Mucosa of rectum (tissue), 2 donors: ENCODE data around the gene INPP4A.
"Not testable (repeated sequence)": the region's sequence is repeated elsewhere in the genome, so short reads cannot be mapped to it uniquely, and the experiment has no call there.

Experiments used
- H3K27ac ChIP-seq, 2 donors: one replicate each; pipeline ENCODE4 v1.7.0; 2013; ENCODE audit warnings: inconsistent platforms in 2 of 2, low read depth in 2 of 2, low read length in 2 of 2
- H3K27me3 ChIP-seq, 2 donors: one replicate each; pipeline ENCODE4 v1.7.0; 2013; ENCODE audit warnings: low read length in 2 of 2; ENCODE audit not compliant: control insufficient read depth in 2 of 2, insufficient read depth in 2 of 2
- H3K36me3 ChIP-seq, 2 donors: one replicate each; pipeline ENCODE4 v1.7.0; 2013; ENCODE audit warnings: low read length in 2 of 2; ENCODE audit not compliant: control insufficient read depth in 2 of 2, insufficient read depth in 2 of 2
- H3K4me1 ChIP-seq, 2 donors: one replicate each; pipeline ENCODE4 v1.7.0; 2013; ENCODE audit warnings: low read length in 2 of 2, mild to moderate bottlenecking in 1 of 2; ENCODE audit not compliant: control insufficient read depth in 2 of 2, insufficient read depth in 2 of 2
- H3K4me3 ChIP-seq, 2 donors: one replicate each; pipeline ENCODE4 v1.7.0; 2013; ENCODE audit warnings: low read length in 2 of 2
- H3K9ac ChIP-seq, 2 donors: one replicate each; pipeline ENCODE4 v1.7.0; 2013; ENCODE audit warnings: low read length in 2 of 2, low read depth in 1 of 2, mild to moderate bottlenecking in 1 of 2
- H3K9me3 ChIP-seq, 2 donors: one replicate each; pipeline ENCODE4 v1.7.0; 2013; ENCODE audit warnings: low read length in 2 of 2; ENCODE audit not compliant: control insufficient read depth in 2 of 2
- donor health status: healthy.
- donor health status: Normal muscosa, but diverticular disease.

Gene INPP4A

DNA sequence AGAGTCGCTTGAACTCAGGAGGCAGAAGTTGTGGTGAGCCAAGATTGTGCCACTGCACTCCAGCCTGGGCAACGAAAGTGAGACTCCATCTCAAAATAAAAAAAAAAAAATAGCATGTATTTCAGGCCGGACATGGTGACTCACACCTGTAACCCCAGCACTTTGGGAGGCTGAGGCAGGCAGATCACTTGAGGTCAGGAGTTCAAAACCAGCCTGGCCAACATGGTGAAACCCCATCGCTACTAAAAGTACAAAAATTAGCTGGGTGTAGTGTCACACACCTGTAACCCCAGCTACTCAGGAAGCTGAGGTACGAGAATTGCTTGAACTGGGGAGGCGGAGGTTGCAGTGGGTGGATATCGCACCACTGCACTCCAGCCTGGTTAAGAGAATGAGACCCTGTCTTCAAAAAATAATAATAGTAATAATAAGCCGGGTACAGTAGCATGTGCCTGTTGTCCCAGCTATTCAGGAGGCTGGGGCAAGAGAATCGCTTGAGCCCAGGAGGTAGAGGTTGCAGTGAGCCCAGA is 28.9 kb upstream of the INPP4A start:
- not testable (repeated sequence) for H3K9ac ChIP-seq, H3K36me3 ChIP-seq, H3K27me3 ChIP-seq, H3K9me3 ChIP-seq, H3K27ac ChIP-seq, H3K4me1 ChIP-seq, H3K4me3 ChIP-seq

DNA sequence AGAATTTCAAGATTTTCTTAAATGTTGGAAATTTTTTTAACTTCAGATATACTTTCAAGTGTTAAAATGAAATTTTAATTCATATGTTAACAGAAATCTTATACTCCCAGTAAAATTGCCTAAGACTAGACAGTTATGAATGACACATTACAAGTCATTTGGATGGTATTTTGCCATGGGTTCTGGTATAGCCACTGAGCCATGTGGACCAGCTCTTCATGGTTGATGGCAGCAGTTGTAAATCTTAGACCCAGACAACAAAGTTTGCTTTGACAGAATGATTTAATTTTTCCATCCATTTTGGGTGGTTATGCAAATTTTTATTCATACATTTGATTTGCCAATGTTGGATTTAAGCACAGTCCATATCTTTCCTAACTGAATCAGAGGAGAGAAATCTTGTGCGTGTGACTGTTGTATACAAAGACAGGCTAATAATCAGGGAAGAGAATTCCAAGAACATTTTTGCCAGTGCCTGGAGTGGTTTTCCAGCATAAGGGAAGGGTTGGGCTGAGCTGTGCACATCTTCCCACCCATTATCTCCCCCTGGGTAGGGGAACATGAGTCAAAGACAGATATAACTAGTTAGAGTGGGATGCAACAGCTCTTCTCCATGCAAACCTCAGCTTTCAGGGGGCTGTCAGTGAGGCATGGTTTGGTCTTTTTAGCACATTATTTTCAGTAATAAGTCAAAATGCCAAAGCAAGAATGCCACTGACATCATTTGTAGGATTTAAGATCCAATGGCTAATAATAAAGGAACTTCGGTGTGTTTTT is 28.1 kb upstream of the INPP4A start:
- no peaks in the 10 kb centered on the region for H3K9me3 ChIP-seq
- H3K27me3 ChIP-seq = no peaks in the 10 kb centered on the region
- no peak overlapping the region for H3K4me3 ChIP-seq
- H3K27ac ChIP-seq = no peak overlapping the region
- no peaks in the 10 kb centered on the region for H3K36me3 ChIP-seq
- H3K9ac ChIP-seq = no peak overlapping the region
- H3K4me1 ChIP-seq = no peaks in the 10 kb centered on the region

DNA sequence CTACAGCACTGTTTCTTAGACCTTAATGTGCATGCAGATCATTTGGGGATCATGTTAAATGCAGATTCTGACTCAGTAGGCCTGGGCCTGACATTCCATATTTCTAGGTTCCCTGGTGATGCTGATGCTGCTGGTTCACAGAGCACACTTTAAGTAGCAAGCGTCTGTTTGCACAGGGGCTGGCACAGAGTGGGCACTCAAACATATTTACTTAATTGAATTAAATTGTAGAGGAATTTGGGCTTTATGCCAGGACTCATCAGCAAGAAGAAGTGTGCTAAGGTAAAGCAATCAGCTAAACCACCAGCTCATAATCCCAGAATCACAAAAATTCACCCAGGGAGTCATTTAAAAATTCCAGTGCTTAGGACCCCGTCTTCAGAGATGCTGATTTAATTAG is 25.1 kb upstream of the INPP4A start:
- no peaks in the 10 kb centered on the region for H3K27me3 ChIP-seq
- no peaks in the 10 kb centered on the region for H3K36me3 ChIP-seq
- H3K4me1 ChIP-seq = no peaks in the 10 kb centered on the region

DNA sequence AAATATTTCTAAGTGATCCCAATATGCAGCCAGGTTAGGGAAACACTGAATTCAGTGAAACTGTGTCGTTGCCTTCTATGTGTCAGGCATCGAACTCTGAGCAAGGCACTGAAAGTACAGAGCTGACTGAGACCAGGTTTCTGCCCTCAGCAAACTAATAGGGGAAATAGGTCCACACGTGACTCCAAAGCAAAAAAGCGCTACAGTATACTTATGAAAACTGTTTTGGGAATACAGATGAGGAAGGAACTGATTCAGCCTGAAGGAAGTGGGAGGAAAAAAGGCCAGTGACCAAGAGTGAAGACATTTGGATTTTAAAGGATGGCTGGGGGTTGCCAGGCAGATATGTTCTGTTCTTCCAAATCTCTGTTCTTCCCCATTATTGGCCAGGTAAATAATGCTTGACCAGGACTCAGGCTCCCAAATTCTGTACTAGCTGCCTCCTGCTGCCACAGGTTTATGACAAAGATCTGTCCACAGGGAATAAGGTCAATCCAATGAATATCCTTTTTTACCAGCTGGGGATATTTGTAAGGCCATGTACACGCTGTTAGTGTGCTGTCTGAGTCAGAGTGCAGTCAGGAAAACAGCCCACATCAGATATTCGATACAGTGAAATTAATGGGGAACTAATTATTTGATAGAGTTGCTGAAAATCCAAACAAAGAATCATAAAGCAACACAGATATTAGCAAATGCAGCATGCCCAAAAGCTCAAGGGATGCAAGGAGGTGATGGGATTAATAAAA is 24.5 kb upstream of the INPP4A start:
- H3K27ac ChIP-seq = no peak overlapping the region
- no peak overlapping the region for H3K4me3 ChIP-seq
- H3K9me3 ChIP-seq = no peaks in the 10 kb centered on the region
- H3K9ac ChIP-seq = no peak overlapping the region
- H3K36me3 ChIP-seq = no peaks in the 10 kb centered on the region
- no peaks in the 10 kb centered on the region for H3K27me3 ChIP-seq
- H3K4me1 ChIP-seq = no peaks in the 10 kb centered on the region

More for the DNA sequence above, 25.1 kb upstream of the INPP4A start:
- no peaks in the 10 kb centered on the region for H3K9me3 ChIP-seq
- no peak overlapping the region for H3K27ac ChIP-seq
- H3K9ac ChIP-seq = no peak overlapping the region
- H3K4me3 ChIP-seq = no peak overlapping the region

DNA sequence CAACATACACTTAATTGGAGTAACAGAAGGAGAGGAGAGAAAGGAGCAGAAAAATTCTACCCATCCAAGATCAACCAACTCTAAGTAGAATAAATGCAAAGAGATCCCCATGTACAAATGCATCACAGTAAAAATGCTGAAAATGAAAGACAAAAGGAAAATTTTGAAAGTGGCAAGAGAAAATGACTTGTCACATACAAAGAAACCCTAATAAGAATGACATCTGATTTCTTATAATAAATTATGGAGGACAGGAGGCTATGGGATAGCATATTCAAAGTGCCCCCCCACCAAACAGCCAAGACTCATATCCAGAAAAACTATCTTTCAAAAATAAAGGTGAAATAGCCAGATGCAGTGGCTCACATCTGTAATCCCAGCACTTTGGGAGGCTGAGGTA is 22.2 kb upstream of the INPP4A start:
- Histone ChIP-seq H3K27ac (no peak overlapping the region), H3K9me3 (no peaks in the 10 kb centered on the region), H3K4me3 (no peak overlapping the region), H3K27me3 (no peaks in the 10 kb centered on the region), H3K9ac (no peak overlapping the region), H3K4me1 (no peaks in the 10 kb centered on the region), H3K36me3 (no peaks in the 10 kb centered on the region)

DNA sequence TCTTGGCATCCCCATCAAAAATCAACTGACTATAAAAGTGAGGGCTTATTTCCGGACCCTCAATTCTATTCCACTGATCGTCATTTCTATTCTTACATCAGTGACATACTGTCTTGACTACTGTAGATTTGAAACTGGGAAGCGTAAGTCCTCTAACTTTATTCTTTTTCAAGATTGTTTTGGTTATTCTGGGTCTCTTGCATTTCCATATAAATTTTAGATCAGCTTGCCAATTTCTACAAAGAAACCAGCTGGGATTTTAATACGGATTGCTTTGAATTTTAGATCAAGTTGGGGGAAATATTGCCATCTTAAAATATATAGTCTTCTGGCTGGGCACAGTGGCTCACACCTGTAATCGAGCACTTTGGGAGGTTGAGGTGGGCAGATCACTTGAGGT is 17.9 kb upstream of the INPP4A start:
- Histone ChIP-seq H3K27ac (no peak overlapping the region), H3K9me3 (no peaks in the 10 kb centered on the region), H3K27me3 (no peaks in the 10 kb centered on the region), H3K36me3 (no peaks in the 10 kb centered on the region), H3K4me1 (no peaks in the 10 kb centered on the region), H3K9ac (no peak overlapping the region), H3K4me3 (no peak overlapping the region)

DNA sequence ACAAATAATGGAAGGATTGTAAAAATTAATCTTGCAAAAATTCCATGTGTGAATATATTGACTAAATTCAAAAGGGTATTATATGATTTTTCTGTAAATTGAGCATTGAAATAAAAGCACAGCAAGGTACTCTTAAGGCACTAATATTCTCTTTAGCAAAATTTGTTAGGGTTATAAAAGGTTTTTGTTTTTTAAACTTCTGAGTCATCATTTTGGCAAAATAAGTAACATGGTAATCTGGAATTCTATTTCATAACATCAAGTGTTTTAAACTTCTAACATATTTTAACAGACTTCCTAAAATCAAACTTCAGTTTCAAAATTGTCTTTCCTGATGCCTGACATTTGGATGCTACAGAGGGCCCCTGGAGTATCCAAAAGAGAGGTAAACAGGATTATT is 12.5 kb upstream of the INPP4A start:
- Histone ChIP-seq H3K9ac (no peak overlapping the region), H3K4me1 (no peaks in the 10 kb centered on the region), H3K36me3 (no peaks in the 10 kb centered on the region), H3K27ac (no peak overlapping the region), H3K9me3 (no peaks in the 10 kb centered on the region), H3K27me3 (no peaks in the 10 kb centered on the region), H3K4me3 (no peak overlapping the region)

DNA sequence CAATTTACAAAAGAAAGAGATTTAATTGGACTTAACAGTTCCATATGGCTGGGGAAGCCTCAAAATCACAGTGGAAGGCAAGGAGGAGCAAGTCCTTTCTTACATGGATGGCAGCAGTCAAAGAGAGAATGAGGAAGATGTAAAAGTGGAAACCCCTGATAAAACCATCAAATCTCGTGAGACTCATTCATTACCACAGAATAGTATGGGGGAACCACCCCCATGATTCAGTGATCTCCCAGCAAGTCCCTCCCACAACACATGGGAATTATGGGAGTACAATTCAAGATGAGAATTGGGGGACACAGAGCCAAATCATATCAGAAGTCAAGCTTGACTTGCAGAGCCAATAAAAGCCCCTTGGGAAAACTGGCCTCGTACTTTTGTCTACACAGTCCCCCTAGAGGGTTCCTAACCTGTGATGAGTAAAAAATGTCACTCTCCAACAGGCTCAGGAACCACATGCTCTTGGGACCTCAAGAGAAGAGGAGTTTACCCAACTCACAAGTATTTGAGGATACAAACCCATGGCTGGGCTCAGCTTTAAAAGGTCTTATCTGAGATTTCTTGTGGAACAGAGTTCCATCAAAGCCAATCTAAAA is 11.2 kb upstream of the INPP4A start:
- H3K4me3 ChIP-seq = no peak overlapping the region
- H3K4me1 ChIP-seq = no peaks in the 10 kb centered on the region
- no peaks in the 10 kb centered on the region for H3K9me3 ChIP-seq
- no peak overlapping the region for H3K27ac ChIP-seq
- no peak overlapping the region for H3K9ac ChIP-seq
- H3K36me3 ChIP-seq = no peaks in the 10 kb centered on the region
- no peaks in the 10 kb centered on the region for H3K27me3 ChIP-seq

DNA sequence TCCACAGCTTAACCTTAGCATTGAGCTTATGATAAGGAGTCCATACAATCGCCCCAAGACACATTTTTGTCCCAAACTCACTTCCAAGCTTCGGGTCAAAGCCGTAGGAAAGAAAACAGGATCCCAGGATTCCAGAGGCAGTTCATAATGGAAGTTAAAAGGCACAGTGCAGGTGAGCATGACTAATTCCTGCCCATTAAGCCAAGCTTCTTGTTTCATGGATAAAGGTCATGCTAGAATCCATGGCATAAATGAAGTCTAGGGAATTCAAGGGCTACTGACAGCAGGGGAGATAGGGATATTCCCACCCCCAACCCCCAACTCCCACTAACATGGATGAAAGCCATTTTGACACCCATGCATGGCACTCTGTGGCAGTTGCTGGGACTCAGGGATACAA is 10.2 kb upstream of the INPP4A start:
- Histone ChIP-seq H3K4me1 (no peaks in the 10 kb centered on the region), H3K36me3 (no peaks in the 10 kb centered on the region), H3K9ac (no peak overlapping the region), H3K4me3 (no peak overlapping the region), H3K9me3 (no peaks in the 10 kb centered on the region), H3K27ac (no peak overlapping the region), H3K27me3 (no peaks in the 10 kb centered on the region)

DNA sequence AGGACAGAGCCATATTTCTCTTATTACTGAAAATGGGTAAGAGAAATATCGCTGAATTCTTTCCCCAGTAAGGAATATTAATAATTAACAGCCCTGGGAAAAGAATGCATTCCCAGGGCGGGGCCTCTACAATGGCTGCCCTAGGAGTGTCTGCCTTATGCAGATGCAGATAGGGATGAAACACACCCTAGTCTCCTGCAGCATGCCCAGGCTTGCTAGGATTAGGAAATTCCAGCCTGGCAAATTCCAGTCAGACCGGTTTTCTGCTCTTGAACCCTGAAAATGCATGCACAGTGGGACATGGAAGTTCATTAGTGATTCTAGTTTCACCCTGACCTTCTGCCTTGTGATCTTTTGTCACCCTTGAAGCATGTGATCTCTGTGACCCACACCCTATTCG is 9.0 kb upstream of the INPP4A start:
- H3K9me3 ChIP-seq, H3K27me3 ChIP-seq, H3K9ac ChIP-seq, H3K4me1 ChIP-seq, H3K4me3 ChIP-seq, H3K36me3 ChIP-seq, H3K27ac ChIP-seq: not testable (repeated sequence)
